OCI-LY3 (cell line): Measurements from ENCODE around the gene MYOF.

Experiments
- CTCF ChIP-seq: fragments of 200-600, 300-600 bp; sonication (generic); IDR thresholded peaks from 2 replicates; pipeline ENCODE4 v1.5.1; 2014; ENCODE audit warnings: antibody characterized with exemption, low read length, low read depth
- EZH2phosphoT487 ChIP-seq: fragments of 200-600 bp; shearing (Covaris generic); IDR thresholded peaks from 2 replicates; pipeline ENCODE4 v1.6.1; 2018; ENCODE audit warnings: antibody characterized with exemption, mixed run types, low read depth

GRCh38 chr10:93410697-93411348 is 71.3 kb downstream of the MYOF start:
- TF ChIP-seq CTCF = no peak
- TF ChIP-seq EZH2phosphoT487 = no peak
